ENCODE data around the gene LMOD3. TPM values are rescaled to one million over a fixed set of nuclear protein-coding genes. Genes with fewer than 3 reads are reported as not detected.
A peak's percentile ranks its signal among the peaks of the same experiment; 100 is the strongest.

LMOD3 gene
- total and polyA plus RNA-seq, 2 of the 8 experiments (the other 6 are each of a cell fraction or from before 2014, with no cell fraction given) = not detected

GRCh38 chr3:69091389-69092029 lies 30.9 kb downstream of the LMOD3 start:
- no peak overlapping the region for H3K4ac ChIP-seq (replicated peaks; ENCODE audit: insufficient read length, low read depth, low read length)
- FAIRE-seq (no peak), DNase-seq (ENCODE audit: low read depth in 1 of 2, low spot score in 2 of 2) (no peak)
- H3K27me3 ChIP-seq (replicated peaks in 1 of 4; ENCODE audit: control insufficient read depth in 3 of 4, extremely low read depth in 1 of 4, insufficient read depth in 3 of 4, low read length in 3 of 4) = no peaks in the 10 kb centered on the region
- 79% methylated on average over 5 of the region's 5 CpGs; no CpG with 5 or more reads in 1 of the 2 experiments for WGBS, 2 experiments (ENCODE audit: extremely low coverage in 1 of 2, insufficient coverage in 1 of 2, insufficient read length in 1 of 2, insufficient replicate concordance in 2 of 2, low coverage in 1 of 2, low lambda C conversion rate in 2 of 2, missing lambda C conversion rate in 1 of 2)
- H2BK15ac ChIP-seq (ENCODE audit: low read length) = no peak overlapping the region
- H3K14ac ChIP-seq (ENCODE audit: insufficient read length) = no peak overlapping the region
- no peak overlapping the region for H3K4me2 ChIP-seq (ENCODE audit: insufficient read depth in 1 of 2, low read depth in 2 of 2, low read length in 2 of 2)
- H3K18ac ChIP-seq (ENCODE audit: extremely low read depth, low read length) = no peak overlapping the region
- CTCF ChIA-PET (ENCODE audit: partially characterized antibody) = interaction anchor here (1.3 kb wide), 2 partner anchors 29 to 74 kb away, joined by 3 read pairs; no protein-coding TSS in a partner anchor
- H3K4me3 ChIP-seq (ENCODE audit: extremely low read depth in 1 of 4, insufficient read depth in 2 of 4, low read depth in 3 of 4, low read length in 4 of 4) = no peak overlapping the region
- H4K5ac ChIP-seq (ENCODE audit: insufficient read length, low read depth, low read length) = no peak overlapping the region
- H4K8ac ChIP-seq (ENCODE audit: extremely low read depth, insufficient read depth, low read length) = no peak overlapping the region
- H4K20me1 ChIP-seq (replicated peaks in 1 of 2; ENCODE audit: control insufficient read depth in 1 of 2, insufficient read depth in 2 of 2, low read length in 2 of 2) = peaks cover 0 to 1% of the 10 kb centered on the region in 2 experiments
- no peaks in the 10 kb centered on the region for H3K9me3 ChIP-seq (ENCODE audit: insufficient read depth in 2 of 2, low read depth in 1 of 2, low read length in 1 of 2)
- H3K27ac ChIP-seq (ENCODE audit: low read depth, low read length) = no peak overlapping the region; the same call in 1 of the 2 replicates
- H3K79me2 ChIP-seq (ENCODE audit: control insufficient read depth in 1 of 2, insufficient read depth in 2 of 2, low read length in 2 of 2) = no peaks in the 10 kb centered on the region
- peak overlapping the region in 1 of 4 experiments; percentile 1; a peak in 1 of 7 replicates for H3K9ac ChIP-seq (replicated peaks in 1 of 4; ENCODE audit: extremely low read depth in 1 of 4, low read depth in 3 of 4, low read length in 3 of 4)
- no peaks in the 10 kb centered on the region for H3K79me1 ChIP-seq (ENCODE audit: low read depth, low read length)
- no peak overlapping the region for H3K23ac ChIP-seq (ENCODE audit: insufficient read length)
- no peak for TF ChIP-seq PHF8 (conservative IDR thresholded peaks at IDR 0.05; ENCODE audit: low read depth, low read length)
- TF ChIP-seq MAFK (IDR thresholded peaks at IDR 0.05; ENCODE audit: low read depth, low read length) = no peak
- no peak for TF ChIP-seq TBP (IDR thresholded peaks at IDR 0.05; ENCODE audit: low read depth, low read length)
- TF ChIP-seq, protein P1, sequence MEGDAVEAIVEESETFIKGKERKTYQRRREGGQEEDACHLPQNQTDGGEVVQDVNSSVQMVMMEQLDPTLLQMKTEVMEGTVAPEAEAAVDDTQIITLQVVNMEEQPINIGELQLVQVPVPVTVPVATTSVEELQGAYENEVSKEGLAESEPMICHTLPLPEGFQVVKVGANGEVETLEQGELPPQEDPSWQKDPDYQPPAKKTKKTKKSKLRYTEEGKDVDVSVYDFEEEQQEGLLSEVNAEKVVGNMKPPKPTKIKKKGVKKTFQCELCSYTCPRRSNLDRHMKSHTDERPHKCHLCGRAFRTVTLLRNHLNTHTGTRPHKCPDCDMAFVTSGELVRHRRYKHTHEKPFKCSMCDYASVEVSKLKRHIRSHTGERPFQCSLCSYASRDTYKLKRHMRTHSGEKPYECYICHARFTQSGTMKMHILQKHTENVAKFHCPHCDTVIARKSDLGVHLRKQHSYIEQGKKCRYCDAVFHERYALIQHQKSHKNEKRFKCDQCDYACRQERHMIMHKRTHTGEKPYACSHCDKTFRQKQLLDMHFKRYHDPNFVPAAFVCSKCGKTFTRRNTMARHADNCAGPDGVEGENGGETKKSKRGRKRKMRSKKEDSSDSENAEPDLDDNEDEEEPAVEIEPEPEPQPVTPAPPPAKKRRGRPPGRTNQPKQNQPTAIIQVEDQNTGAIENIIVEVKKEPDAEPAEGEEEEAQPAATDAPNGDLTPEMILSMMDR (IDR thresholded peaks at IDR 0.05; ENCODE audit: control extremely low read depth in 1 of 3, insufficient read depth in 1 of 3, low read depth in 1 of 3, low read length in 3 of 3) = no peak
- no peak for TF ChIP-seq EGR1 (IDR thresholded peaks at IDR 0.05; ENCODE audit: borderline replicate concordance, low read depth, low read length)
- no peak for TF ChIP-seq SAP30 (IDR thresholded peaks at IDR 0.05; ENCODE audit: insufficient read depth, insufficient replicate concordance, low read length)
- TF ChIP-seq BRCA1 (IDR thresholded peaks at IDR 0.05; ENCODE audit: low read depth, low read length) = no peak
- peaks cover 0 to 9% (median 2%) of the 10 kb centered on the region in 4 experiments; a peak in 2 of 7 replicates for H3K4me1 ChIP-seq (replicated peaks in 1 of 4; ENCODE audit: control insufficient read depth in 3 of 4, insufficient read depth in 4 of 4, low read length in 3 of 4)
- POLR2A ChIA-PET (ENCODE audit: partially characterized antibody) = interaction anchor here (0.7 to 1.2 kb wide), 2 partner anchors 10 to 39 kb away, joined by 3 read pairs; no protein-coding TSS in a partner anchor
- H2AFZ ChIP-seq (ENCODE audit: low read length) = no peak overlapping the region
- no peak overlapping the region for H2BK20ac ChIP-seq (ENCODE audit: low read length)
- no peaks in the 10 kb centered on the region for H3K23me2 ChIP-seq (ENCODE audit: low read depth, low read length)
- H2AK5ac ChIP-seq (ENCODE audit: low read depth, low read length) = no peak overlapping the region
- H4K91ac ChIP-seq (replicated peaks; ENCODE audit: insufficient read length, low read length) = no peak overlapping the region
- no peak overlapping the region for H2BK12ac ChIP-seq (ENCODE audit: low read depth, low read length)
- no peaks in the 10 kb centered on the region for H3K36me3 ChIP-seq (ENCODE audit: control insufficient read depth in 2 of 4, insufficient read depth in 4 of 4, low read length in 3 of 4)
- no peak overlapping the region for H2BK5ac ChIP-seq (ENCODE audit: low read depth, low read length)
- no peak overlapping the region for H3K56ac ChIP-seq (replicated peaks; ENCODE audit: insufficient read length, low read depth, low read length)
- H2BK120ac ChIP-seq (replicated peaks; ENCODE audit: low read depth, low read length) = no peak overlapping the region

Data from H1 (cell line).